ENCODE data around the gene CTRB1. TPM values are rescaled to one million over a fixed set of nuclear protein-coding genes. Genes with fewer than 3 reads are reported as not detected.

CTRB1 gene
- total and polyA plus RNA-seq, 2 of the 13 experiments (the other 11 are each of a cell fraction or from before 2014, with no cell fraction given), result not detected

DNA sequence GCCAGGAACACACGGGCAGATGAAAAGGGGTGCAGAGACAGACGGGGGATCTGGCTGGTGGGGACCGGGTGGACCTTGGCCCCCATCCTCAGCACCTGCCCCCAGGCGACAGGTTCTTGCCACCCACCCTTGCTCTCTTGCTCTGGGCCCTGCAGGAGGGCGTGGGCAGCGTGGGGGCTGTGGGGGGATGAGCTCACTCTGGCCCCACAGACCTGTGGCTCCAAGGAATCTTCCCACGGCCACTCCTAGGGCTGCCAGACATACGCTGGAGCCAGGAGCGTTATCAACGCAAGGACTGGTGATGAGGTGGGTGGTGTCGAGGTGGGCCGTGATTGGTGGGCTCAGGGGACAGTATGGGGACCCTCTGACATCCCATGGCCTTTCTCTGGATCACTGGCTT is 6.3 kb downstream of the CTRB1 start:
- Histone ChIP-seq H3K36me3 (replicated peaks in 1 of 2; ENCODE audit: control insufficient read depth in 1 of 2, insufficient read depth in 2 of 2, low read length in 2 of 2) (peaks cover 6 to 13% of the 10 kb centered on the region in 2 experiments; a peak in 4 of 5 replicates), H3K9ac (ENCODE audit: insufficient read depth, low read depth, low read length) (no peak overlapping the region), H3K27ac (ENCODE audit: extremely low read length, insufficient read depth, low read length) (no peak overlapping the region), H3K4me3 (replicated peaks in 1 of 3; ENCODE audit: insufficient read depth in 1 of 3, low read depth in 2 of 3, low read length in 3 of 3) (no peak overlapping the region), H3K27me3 (ENCODE audit: control insufficient read depth in 1 of 2, insufficient read depth in 2 of 2, low read length in 2 of 2) (peaks cover 10 to 22% of the 10 kb centered on the region in 2 experiments), H3K4me1 (ENCODE audit: insufficient read depth, low read length) (peaks cover 29% of the 10 kb centered on the region), H3K4me2 (ENCODE audit: low read depth, low read length) (no peak overlapping the region), H3K9me3 (ENCODE audit: low read length) (no peaks in the 10 kb centered on the region), H3K79me2 (ENCODE audit: insufficient read depth, low read length) (no peaks in the 10 kb centered on the region), H4K20me1 (ENCODE audit: insufficient read depth, low read length) (no peaks in the 10 kb centered on the region), H2AFZ (ENCODE audit: low read length) (no peak overlapping the region)
- DNase-seq (ENCODE audit: low spot score), result no peak
- in situ Hi-C loops (cut with HindIII; ENCODE audit: extremely low pct_ligation_motif_present, low pct_unique_long_range_greater_than_20kb), result no loop called here
- ChIA-PET POLR2A (interaction anchor here (0.9 kb wide), 1 partner anchor 19 kb away, joined by 4 read pairs; the partner anchor contains the start of gene CTRB2), CTCF (ENCODE audit: low intra/inter-chr PET ratio, low total read pairs) (no interaction called here)
- ATAC-seq, result peak; percentile 6; the same call in 2 of the 3 replicates
- no TSS peak for BruUV-seq (replicated peaks)
- intact Hi-C loops (cut with micrococcal nuclease; ENCODE audit: unreplicated experiment), result loop anchor here (2.0 kb wide), 1 partner anchor 18 kb away; the partner anchor contains the start of gene CTRB2
- no peak for FAIRE-seq
- 20% methylated on average over 12 of the region's 12 CpGs for WGBS (ENCODE audit: low lambda C conversion rate)
- peak; percentile 13; the same call in 1 of the 2 replicates for TF ChIP-seq POLR2G (IDR thresholded peaks at IDR 0.05; ENCODE audit: low read depth, low read length)
- no peak for TF ChIP-seq GZF1 (CRISPR knock-in tag; IDR thresholded peaks at IDR 0.05)
- TF ChIP-seq AGO2 (optimal IDR thresholded peaks at IDR 0.05; ENCODE audit: low read depth, low read length), result peak; percentile 79
- no peak for TF ChIP-seq ZNF136 (CRISPR knock-in tag; IDR thresholded peaks at IDR 0.05; ENCODE audit: low read depth)
- no peak for TF ChIP-seq ATF7-NPFF (CRISPR knock-in tag; IDR thresholded peaks at IDR 0.05; ENCODE audit: low read depth)
- peak; percentile 90 for TF ChIP-seq AGO1 (IDR thresholded peaks at IDR 0.05; ENCODE audit: low read depth, low read length, poor library complexity, severe bottlenecking)
- TF ChIP-seq PLRG1 (conservative IDR thresholded peaks at IDR 0.05), result no peak
- TF ChIP-seq, protein P1, sequence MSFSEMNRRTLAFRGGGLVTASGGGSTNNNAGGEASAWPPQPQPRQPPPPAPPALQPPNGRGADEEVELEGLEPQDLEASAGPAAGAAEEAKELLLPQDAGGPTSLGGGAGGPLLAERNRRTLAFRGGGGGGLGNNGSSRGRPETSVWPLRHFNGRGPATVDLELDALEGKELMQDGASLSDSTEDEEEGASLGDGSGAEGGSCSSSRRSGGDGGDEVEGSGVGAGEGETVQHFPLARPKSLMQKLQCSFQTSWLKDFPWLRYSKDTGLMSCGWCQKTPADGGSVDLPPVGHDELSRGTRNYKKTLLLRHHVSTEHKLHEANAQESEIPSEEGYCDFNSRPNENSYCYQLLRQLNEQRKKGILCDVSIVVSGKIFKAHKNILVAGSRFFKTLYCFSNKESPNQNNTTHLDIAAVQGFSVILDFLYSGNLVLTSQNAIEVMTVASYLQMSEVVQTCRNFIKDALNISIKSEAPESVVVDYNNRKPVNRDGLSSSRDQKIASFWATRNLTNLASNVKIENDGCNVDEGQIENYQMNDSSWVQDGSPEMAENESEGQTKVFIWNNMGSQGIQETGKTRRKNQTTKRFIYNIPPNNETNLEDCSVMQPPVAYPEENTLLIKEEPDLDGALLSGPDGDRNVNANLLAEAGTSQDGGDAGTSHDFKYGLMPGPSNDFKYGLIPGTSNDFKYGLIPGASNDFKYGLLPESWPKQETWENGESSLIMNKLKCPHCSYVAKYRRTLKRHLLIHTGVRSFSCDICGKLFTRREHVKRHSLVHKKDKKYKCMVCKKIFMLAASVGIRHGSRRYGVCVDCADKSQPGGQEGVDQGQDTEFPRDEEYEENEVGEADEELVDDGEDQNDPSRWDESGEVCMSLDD (CRISPR knock-in tag; IDR thresholded peaks at IDR 0.05; ENCODE audit: borderline replicate concordance), result no peak
- TF ChIP-seq HNRNPL (IDR thresholded peaks at IDR 0.05; ENCODE audit: low read depth, low read length), result 0 out of 2 replicates have a peak, but pooled peaks have one; percentile 41
- TF ChIP-seq FOXM1 (CRISPR knock-in tag; IDR thresholded peaks at IDR 0.05), result no peak
- TF ChIP-seq KDM2A (CRISPR knock-in tag; IDR thresholded peaks at IDR 0.05; ENCODE audit: borderline replicate concordance, low read depth), result peak; percentile 52; the same call in 1 of the 2 replicates
- TF ChIP-seq NFATC3 (CRISPR knock-in tag; IDR thresholded peaks at IDR 0.05), result no peak
- TF ChIP-seq EHMT2 (IDR thresholded peaks at IDR 0.05; ENCODE audit: borderline replicate concordance, low read depth, low read length), result no peak
- TF ChIP-seq, protein P2, sequence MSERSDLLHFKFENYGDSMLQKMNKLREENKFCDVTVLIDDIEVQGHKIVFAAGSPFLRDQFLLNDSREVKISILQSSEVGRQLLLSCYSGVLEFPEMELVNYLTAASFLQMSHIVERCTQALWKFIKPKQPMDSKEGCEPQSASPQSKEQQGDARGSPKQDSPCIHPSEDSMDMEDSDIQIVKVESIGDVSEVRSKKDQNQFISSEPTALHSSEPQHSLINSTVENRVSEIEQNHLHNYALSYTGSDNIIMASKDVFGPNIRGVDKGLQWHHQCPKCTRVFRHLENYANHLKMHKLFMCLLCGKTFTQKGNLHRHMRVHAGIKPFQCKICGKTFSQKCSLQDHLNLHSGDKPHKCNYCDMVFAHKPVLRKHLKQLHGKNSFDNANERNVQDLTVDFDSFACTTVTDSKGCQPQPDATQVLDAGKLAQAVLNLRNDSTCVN (CRISPR knock-in tag; IDR thresholded peaks at IDR 0.05; ENCODE audit: borderline replicate concordance), result no peak
- no peak for TF ChIP-seq ZNF230 (CRISPR knock-in tag; IDR thresholded peaks at IDR 0.05)
- TF ChIP-seq, protein P3, sequence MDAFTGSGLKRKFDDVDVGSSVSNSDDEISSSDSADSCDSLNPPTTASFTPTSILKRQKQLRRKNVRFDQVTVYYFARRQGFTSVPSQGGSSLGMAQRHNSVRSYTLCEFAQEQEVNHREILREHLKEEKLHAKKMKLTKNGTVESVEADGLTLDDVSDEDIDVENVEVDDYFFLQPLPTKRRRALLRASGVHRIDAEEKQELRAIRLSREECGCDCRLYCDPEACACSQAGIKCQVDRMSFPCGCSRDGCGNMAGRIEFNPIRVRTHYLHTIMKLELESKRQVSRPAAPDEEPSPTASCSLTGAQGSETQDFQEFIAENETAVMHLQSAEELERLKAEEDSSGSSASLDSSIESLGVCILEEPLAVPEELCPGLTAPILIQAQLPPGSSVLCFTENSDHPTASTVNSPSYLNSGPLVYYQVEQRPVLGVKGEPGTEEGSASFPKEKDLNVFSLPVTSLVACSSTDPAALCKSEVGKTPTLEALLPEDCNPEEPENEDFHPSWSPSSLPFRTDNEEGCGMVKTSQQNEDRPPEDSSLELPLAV (CRISPR knock-in tag; conservative IDR thresholded peaks at IDR 0.05; ENCODE audit: low read depth), result no peak
- peak; percentile 42 for TF ChIP-seq HNRNPLL (IDR thresholded peaks at IDR 0.05; ENCODE audit: low read depth, low read length, poor library complexity, severe bottlenecking)
- TF ChIP-seq ZNF703 (CRISPR knock-in tag; IDR thresholded peaks at IDR 0.05; ENCODE audit: borderline replicate concordance), result no peak
- TF ChIP-seq ZNF121 (CRISPR knock-in tag; IDR thresholded peaks at IDR 0.05), result no peak
- TF ChIP-seq ZNF331 (CRISPR knock-in tag; IDR thresholded peaks at IDR 0.05), result no peak
- no peak for TF ChIP-seq ETV6 (CRISPR knock-in tag; conservative IDR thresholded peaks at IDR 0.05)
